Measurements from ENCODE around the gene NPAS3. TPM values are rescaled to one million over a fixed set of nuclear protein-coding genes. Genes with fewer than 3 reads are reported as not detected.

Gene NPAS3
- total RNA-seq, 2 experiments from 2014 or later, result not detected

- Histone ChIP-seq H3K9me2 (ENCODE audit: insufficient read depth, low read length) (no peaks in the 10 kb centered on the region), H3K27ac (ENCODE audit: low read depth, low read length, poor library complexity, severe bottlenecking) (no peak overlapping the region), H4K20me1 (ENCODE audit: insufficient read depth, low read length) (no peaks in the 10 kb centered on the region), H3K79me2 (ENCODE audit: insufficient read depth, low read depth, low read length) (no peaks in the 10 kb centered on the region), H3K4me3 (ENCODE audit: low read depth, low read length, poor library complexity, severe bottlenecking) (no peak overlapping the region), H3K36me3 (ENCODE audit: insufficient read depth, low read length) (no peaks in the 10 kb centered on the region), H3K4me1 (ENCODE audit: insufficient read depth, low read length, poor library complexity, severe bottlenecking) (no peaks in the 10 kb centered on the region), H2AFZ (ENCODE audit: low read length) (no peak overlapping the region), H3K9me3 (ENCODE audit: low read length) (no peaks in the 10 kb centered on the region), H3K4me2 (ENCODE audit: low read length) (no peak overlapping the region)
- intact Hi-C loops (cut with micrococcal nuclease; ENCODE audit: unreplicated experiment), result loop anchor here (10.0 kb wide), 1 partner anchor 491 kb away; no protein-coding TSS in a partner anchor
- CTCF ChIA-PET (ENCODE audit: unreplicated experiment), result no interaction called here
- no TSS peak for BruUV-seq (replicated peaks)
- no peak for DNase-seq (ENCODE audit: low spot score)
- POLR2A ChIA-PET, result no interaction called here
- no peak for TF ChIP-seq EZH2phosphoT487 (IDR thresholded peaks at IDR 0.05; ENCODE audit: borderline replicate concordance, low read depth, low read length)
- no peak for TF ChIP-seq CTCF (conservative IDR thresholded peaks at IDR 0.05; ENCODE audit: low read length)
Observed at GRCh38 chr14:33833706-33834465, 895.2 kb downstream of the NPAS3 start.

- BruUV-seq (replicated peaks), result no TSS peak
- intact Hi-C loops (cut with micrococcal nuclease; ENCODE audit: unreplicated experiment), result loop anchor here (10.0 kb wide), 1 partner anchor 490 kb away; no protein-coding TSS in a partner anchor
- Histone ChIP-seq H3K36me3 (ENCODE audit: insufficient read depth, low read length) (no peaks in the 10 kb centered on the region), H3K4me1 (ENCODE audit: insufficient read depth, low read length, poor library complexity, severe bottlenecking) (no peaks in the 10 kb centered on the region), H3K4me2 (ENCODE audit: low read length) (no peak overlapping the region), H3K27ac (ENCODE audit: low read depth, low read length, poor library complexity, severe bottlenecking) (no peak overlapping the region), H4K20me1 (ENCODE audit: insufficient read depth, low read length) (no peaks in the 10 kb centered on the region), H3K79me2 (ENCODE audit: insufficient read depth, low read depth, low read length) (no peaks in the 10 kb centered on the region), H3K4me3 (ENCODE audit: low read depth, low read length, poor library complexity, severe bottlenecking) (no peak overlapping the region), H3K9me2 (ENCODE audit: insufficient read depth, low read length) (no peaks in the 10 kb centered on the region), H3K9me3 (ENCODE audit: low read length) (no peaks in the 10 kb centered on the region), H2AFZ (ENCODE audit: low read length) (no peak overlapping the region)
- DNase-seq (ENCODE audit: low spot score), result no peak
- ChIA-PET POLR2A (no interaction called here), CTCF (ENCODE audit: unreplicated experiment) (no interaction called here)
- TF ChIP-seq EZH2phosphoT487 (IDR thresholded peaks at IDR 0.05; ENCODE audit: borderline replicate concordance, low read depth, low read length) (no peak), CTCF (conservative IDR thresholded peaks at IDR 0.05; ENCODE audit: low read length) (no peak)
Observed at GRCh38 chr14:33834466-33835260, 896.0 kb downstream of the NPAS3 start.
